Mammary epithelial cell (primary cell): ENCODE data around the gene PLXNA4.

Source experiments
- CTCF ChIP-seq, 2 donors: IDR thresholded peaks in 1 of 2; conservative IDR thresholded peaks in 1 of 2; 2 replicates each; pipeline ENCODE4 v1.5.1; 2011 to 2012; ENCODE audit warnings: inconsistent platforms in 2 of 2, low read length in 2 of 2, mild to moderate bottlenecking in 2 of 2, control low read depth in 1 of 2, low read depth in 1 of 2; ENCODE audit not compliant: insufficient read depth in 1 of 2; ENCODE audit errors: extremely low read depth in 1 of 2
- EZH2 ChIP-seq: IDR thresholded peaks from 2 replicates; pipeline ENCODE4 v1.6.1; 2012; ENCODE audit warnings: low read length, inconsistent platforms, borderline replicate concordance

- no peak for TF ChIP-seq CTCF (conservative IDR thresholded peaks at IDR 0.05 in 1 of 2, IDR thresholded peaks at IDR 0.05 in 1 of 2; ENCODE audit: extremely low read depth in 1 of 2, insufficient read depth in 1 of 2, low read depth in 1 of 2, low read length in 2 of 2)
- TF ChIP-seq EZH2, result no peak
These were observed 221.7 kb downstream of the PLXNA4 start for GRCh38 chr7:132354527-132354926.
